SK-N-SH (cell line): ENCODE results near the gene PPFIBP2. TPM values are rescaled to one million over a fixed set of nuclear protein-coding genes. Genes with fewer than 3 reads are reported as not detected.

Experiments used
- CTCF ChIA-PET: fragments of 300-600, 350-600 bp; formaldehyde crosslinking; extraction: SDS; loops from one replicate; lab custom pipeline; 2021; lab: Yijun Ruan, JAX
- POLR2A ChIA-PET: fragments of 350-600 bp; sonication (Branson Sonifier 250); formaldehyde crosslinking; extraction: SDS; loops from one replicate; lab custom pipeline; 2020; ENCODE audit warnings: antibody characterized with exemption, inconsistent platforms; lab: Yijun Ruan, JAX
- DNase-seq: peaks from one replicate; pipeline ENCODE4 v3.0.0; 2012
- H2AFZ ChIP-seq: fragments of 200-600 bp; sonication (generic); 2 replicates; pipeline ENCODE4 v1.8.1; 2016; ENCODE audit warnings: antibody characterized with exemption, mild to moderate bottlenecking, low read depth
- H3F3A ChIP-seq: fragments of 200-600 bp; sonication (generic); replicated peaks from 2 replicates; pipeline ENCODE3; 2016; ENCODE audit warnings: antibody characterized with exemption, mild to moderate bottlenecking; ENCODE audit not compliant: insufficient read depth
- H3K27ac ChIP-seq, 2 experiments: fragments of 200-500 bp in 1 of 2; fragments of 200-600 bp in 1 of 2; sonication (Bioruptor generic) in 1 of 2; sonication (generic), shearing (Covaris generic) in 1 of 2; 2 replicates each; pipeline versions ENCODE4 v1.5.1 to v1.6.1; 2014 to 2016; ENCODE audit warnings: low read depth in 2 of 2, inconsistent platforms in 1 of 2, low read length in 1 of 2, mild to moderate bottlenecking in 1 of 2, mixed read lengths in 1 of 2
- H3K27me3 ChIP-seq: fragments of 200-600 bp; sonication (generic), shearing (Covaris generic); 2 replicates; pipeline ENCODE4 v1.6.1; 2016; ENCODE audit warnings: mixed run types; ENCODE audit not compliant: insufficient read depth
- H3K36me3 ChIP-seq, 2 experiments: fragments of 200-500 bp in 1 of 2; fragments of 200-600 bp in 1 of 2; sonication (Bioruptor generic) in 1 of 2; sonication (generic) in 1 of 2; replicated peaks in 1 of 2; 2 replicates each; pipeline versions ENCODE3 to v1.5.1; 2014 to 2016; ENCODE audit warnings: low read length in 1 of 2, mild to moderate bottlenecking in 1 of 2; ENCODE audit not compliant: insufficient read depth in 2 of 2, control insufficient read depth in 1 of 2
- H3K4me1 ChIP-seq, 2 experiments: fragments of 200-500 bp in 1 of 2; fragments of 200-600 bp in 1 of 2; sonication (Bioruptor generic) in 1 of 2; sonication (generic), shearing (Covaris generic) in 1 of 2; 2 replicates each; pipeline versions ENCODE4 v1.5.1 to v1.6.1; 2014 to 2016; ENCODE audit warnings: low read depth in 1 of 2, low read length in 1 of 2, mixed run types in 1 of 2; ENCODE audit not compliant: insufficient read depth in 2 of 2, control insufficient read depth in 1 of 2
- H3K4me2 ChIP-seq: fragments of 200-600 bp; sonication (generic), shearing (Covaris generic); 2 replicates; pipeline ENCODE4 v1.6.1; 2017; ENCODE audit warnings: mixed run types
- H3K4me3 ChIP-seq, 2 experiments: fragments of 200-500 bp in 1 of 2; fragments of 200-600 bp in 1 of 2; sonication (Bioruptor generic) in 1 of 2; sonication (generic), shearing (Covaris generic) in 1 of 2; 2 replicates each; pipeline versions ENCODE4 v1.5.1 to v1.8.1; 2014 to 2016; ENCODE audit warnings: low read depth in 2 of 2, inconsistent platforms in 1 of 2, low read length in 1 of 2, mild to moderate bottlenecking in 1 of 2, mixed read lengths in 1 of 2, moderate library complexity in 1 of 2
- H3K79me2 ChIP-seq: fragments of 200-600 bp; sonication (generic); 2 replicates; pipeline ENCODE4 v1.8.1; 2017; ENCODE audit warnings: mild to moderate bottlenecking; ENCODE audit not compliant: insufficient read depth
- H3K9ac ChIP-seq: fragments of 200-600 bp; sonication (generic); 2 replicates; pipeline ENCODE4 v1.6.1; 2017; ENCODE audit warnings: mixed run types
- H3K9me2 ChIP-seq: fragments of 200-600 bp; sonication (generic); 2 replicates; pipeline ENCODE4 v1.6.1; 2017; ENCODE audit warnings: mixed run types
- H3K9me3 ChIP-seq: fragments of 200-600 bp; sonication (generic); 2 replicates; pipeline ENCODE4 v1.6.1; 2017; ENCODE audit warnings: mixed run types, mild to moderate bottlenecking, moderate library complexity
- H4K20me1 ChIP-seq: fragments of 200-600 bp; sonication (generic); 2 replicates; pipeline ENCODE4 v1.6.1; 2017; ENCODE audit warnings: mild to moderate bottlenecking, mixed run types; ENCODE audit not compliant: insufficient read depth
- CHD2 ChIP-seq: fragments of 150-350 bp; IDR thresholded peaks from 2 replicates; pipeline ENCODE4 v1.6.1; 2018; ENCODE audit warnings: low read length; ENCODE audit not compliant: partially characterized antibody
- EZH2phosphoT487 ChIP-seq: fragments of 200-600 bp; sonication (generic); IDR thresholded peaks from 2 replicates; pipeline ENCODE4 v1.6.1; 2017; ENCODE audit warnings: low read depth, mixed run types, mild to moderate bottlenecking, antibody characterized with exemption, moderate library complexity, borderline replicate concordance
- FOSL2 ChIP-seq: IDR thresholded peaks from 2 replicates; pipeline ENCODE4 v1.4.0; 2012; ENCODE audit warnings: low read depth, mild to moderate bottlenecking, moderate library complexity, borderline replicate concordance
- FOXM1 ChIP-seq: IDR thresholded peaks from 2 replicates; pipeline ENCODE4 v1.4.0; 2012; ENCODE audit warnings: low read depth, mild to moderate bottlenecking
- GABPA ChIP-seq: IDR thresholded peaks from 2 replicates; pipeline ENCODE4 v1.4.0; 2012; ENCODE audit warnings: low read depth, mild to moderate bottlenecking
- GATA2 ChIP-seq: sonication (generic); formaldehyde crosslinking; IDR thresholded peaks from 2 replicates; pipeline ENCODE4 v1.5.0; 2020; ENCODE audit warnings: mild to moderate bottlenecking, missing genetic modification reagents
- JUND ChIP-seq: IDR thresholded peaks from 2 replicates; pipeline ENCODE4 v1.4.0; 2012
- NFIC ChIP-seq: IDR thresholded peaks from 2 replicates; pipeline ENCODE4 v1.4.0; 2012; ENCODE audit warnings: borderline replicate concordance
- NRF1 ChIP-seq: IDR thresholded peaks from 2 replicates; pipeline ENCODE4 v1.6.1; 2012; ENCODE audit warnings: low read depth, mild to moderate bottlenecking, low read length
- POLR2AphosphoS5 ChIP-seq: IDR thresholded peaks from 2 replicates; pipeline ENCODE4 v1.6.1; 2012; ENCODE audit warnings: low read depth, low read length
- RFX5 ChIP-seq: IDR thresholded peaks from 2 replicates; pipeline ENCODE4 v1.6.1; 2012; ENCODE audit warnings: mild to moderate bottlenecking, improper control_type of control experiment, low read length
- RXRA ChIP-seq: IDR thresholded peaks from 2 replicates; pipeline ENCODE4 v1.4.0; 2012; ENCODE audit warnings: low read depth, mild to moderate bottlenecking, borderline replicate concordance
- SMC3 ChIP-seq: IDR thresholded peaks from 2 replicates; pipeline ENCODE4 v1.6.1; 2012; ENCODE audit warnings: low read depth, low read length, improper control_type of control experiment
- TAF1 ChIP-seq: IDR thresholded peaks from 2 replicates; pipeline ENCODE4 v1.6.1; 2012; ENCODE audit warnings: low read depth, mild to moderate bottlenecking, low read length, moderate library complexity, borderline replicate concordance
- TCF12 ChIP-seq: IDR thresholded peaks from 2 replicates; pipeline ENCODE4 v1.4.0; 2012
- YY1 ChIP-seq: IDR thresholded peaks from 2 replicates; pipeline ENCODE4 v1.4.0; 2012; ENCODE audit warnings: low read depth, mild to moderate bottlenecking
- WGBS: methylation state at CpG from one replicate; pipeline ENCODE4 v1.1.6; 2017; ENCODE audit warnings: low lambda C conversion rate; 5-methylcytosine and 5-hydroxymethylcytosine counted together
- polyA plus RNA-seq, 3 experiments: library from polyadenylated mRNA; depleted of rRNA; stranded (reverse); fragments of >200 nt; gene quantifications; 2 replicates each; pipeline ENCODE4 v1.2.3, GENCODE V29; 2012
- TF ChIP-seq, protein P1 (sequence below): fragments of 150-350 bp; IDR thresholded peaks from 2 replicates; pipeline ENCODE4 v1.6.1; 2017; ENCODE audit warnings: antibody characterized with exemption, low read length, low read depth, borderline replicate concordance
- TF ChIP-seq, protein P2 (sequence below): IDR thresholded peaks from 2 replicates; pipeline ENCODE4 v1.4.0; 2012; ENCODE audit warnings: low read depth, borderline replicate concordance
- TF ChIP-seq, protein P3 (sequence below): IDR thresholded peaks from 2 replicates; pipeline ENCODE4 v1.6.1; 2012; ENCODE audit warnings: mild to moderate bottlenecking, low read depth, low read length, moderate library complexity

Gene PPFIBP2
- polyA plus RNA-seq, 1 of the 3 experiments (the other 2 are of a cell fraction), result 0.67 TPM

DNA sequence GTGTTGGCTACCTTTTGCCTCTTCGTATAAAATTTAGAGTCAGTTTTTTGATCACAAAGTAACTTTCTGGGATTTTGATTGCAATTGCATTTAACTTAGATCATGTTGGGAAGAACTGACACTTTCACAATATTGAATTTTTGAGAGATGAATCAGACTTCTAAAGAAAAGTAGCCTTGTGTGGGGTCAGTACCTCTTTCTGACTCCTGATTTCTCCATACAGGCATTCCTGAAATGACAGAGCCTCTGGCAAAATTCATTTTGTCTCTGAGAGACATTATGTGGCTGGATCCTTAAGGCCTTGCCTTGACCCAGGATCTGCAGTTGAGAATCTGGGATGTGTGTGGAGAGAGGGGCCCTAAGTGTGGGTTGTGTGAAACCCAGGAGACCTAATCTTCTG, 37.8 kb downstream of the PPFIBP2 start:
- no peak overlapping the region for H3K4me3 ChIP-seq
- no peaks in the 10 kb centered on the region for H3F3A ChIP-seq
- no peaks in the 10 kb centered on the region for H3K9me3 ChIP-seq
- no peaks in the 10 kb centered on the region for H3K36me3 ChIP-seq
- POLR2A ChIA-PET, result no interaction called here
- no peak overlapping the region for H3K9ac ChIP-seq
- no peak overlapping the region for H3K4me2 ChIP-seq
- H3K27me3 ChIP-seq, result no peaks in the 10 kb centered on the region
- no peaks in the 10 kb centered on the region for H3K79me2 ChIP-seq
- no peak overlapping the region for H2AFZ ChIP-seq
- DNase-seq, result no peak
- CTCF ChIA-PET, result interaction anchor here (5.0 to 5.4 kb wide), 2 partner anchors 20 to 115 kb away, joined by 23 to 35 read pairs; no protein-coding TSS in a partner anchor
- H3K27ac ChIP-seq, result no peak overlapping the region
- H4K20me1 ChIP-seq, result no peaks in the 10 kb centered on the region
- peaks cover 0 to 6% of the 10 kb centered on the region in 2 experiments; a peak in 1 of 4 replicates for H3K4me1 ChIP-seq
- TF ChIP-seq GABPA (no peak), CHD2 (no peak), FOXM1 (no peak), TCF12 (no peak), FOSL2 (no peak), GATA2 (CRISPR knock-in tag) (no peak)
- TF ChIP-seq, protein P1, sequence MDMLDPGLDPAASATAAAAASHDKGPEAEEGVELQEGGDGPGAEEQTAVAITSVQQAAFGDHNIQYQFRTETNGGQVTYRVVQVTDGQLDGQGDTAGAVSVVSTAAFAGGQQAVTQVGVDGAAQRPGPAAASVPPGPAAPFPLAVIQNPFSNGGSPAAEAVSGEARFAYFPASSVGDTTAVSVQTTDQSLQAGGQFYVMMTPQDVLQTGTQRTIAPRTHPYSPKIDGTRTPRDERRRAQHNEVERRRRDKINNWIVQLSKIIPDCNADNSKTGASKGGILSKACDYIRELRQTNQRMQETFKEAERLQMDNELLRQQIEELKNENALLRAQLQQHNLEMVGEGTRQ, result no peak
- TF ChIP-seq, protein P2, sequence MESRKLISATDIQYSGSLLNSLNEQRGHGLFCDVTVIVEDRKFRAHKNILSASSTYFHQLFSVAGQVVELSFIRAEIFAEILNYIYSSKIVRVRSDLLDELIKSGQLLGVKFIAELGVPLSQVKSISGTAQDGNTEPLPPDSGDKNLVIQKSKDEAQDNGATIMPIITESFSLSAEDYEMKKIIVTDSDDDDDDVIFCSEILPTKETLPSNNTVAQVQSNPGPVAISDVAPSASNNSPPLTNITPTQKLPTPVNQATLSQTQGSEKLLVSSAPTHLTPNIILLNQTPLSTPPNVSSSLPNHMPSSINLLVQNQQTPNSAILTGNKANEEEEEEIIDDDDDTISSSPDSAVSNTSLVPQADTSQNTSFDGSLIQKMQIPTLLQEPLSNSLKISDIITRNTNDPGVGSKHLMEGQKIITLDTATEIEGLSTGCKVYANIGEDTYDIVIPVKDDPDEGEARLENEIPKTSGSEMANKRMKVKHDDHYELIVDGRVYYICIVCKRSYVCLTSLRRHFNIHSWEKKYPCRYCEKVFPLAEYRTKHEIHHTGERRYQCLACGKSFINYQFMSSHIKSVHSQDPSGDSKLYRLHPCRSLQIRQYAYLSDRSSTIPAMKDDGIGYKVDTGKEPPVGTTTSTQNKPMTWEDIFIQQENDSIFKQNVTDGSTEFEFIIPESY, result no peak
- no peaks in the 10 kb centered on the region for H3K9me2 ChIP-seq
- 70% methylated on average over 1 of the region's 1 CpG for WGBS

DNA sequence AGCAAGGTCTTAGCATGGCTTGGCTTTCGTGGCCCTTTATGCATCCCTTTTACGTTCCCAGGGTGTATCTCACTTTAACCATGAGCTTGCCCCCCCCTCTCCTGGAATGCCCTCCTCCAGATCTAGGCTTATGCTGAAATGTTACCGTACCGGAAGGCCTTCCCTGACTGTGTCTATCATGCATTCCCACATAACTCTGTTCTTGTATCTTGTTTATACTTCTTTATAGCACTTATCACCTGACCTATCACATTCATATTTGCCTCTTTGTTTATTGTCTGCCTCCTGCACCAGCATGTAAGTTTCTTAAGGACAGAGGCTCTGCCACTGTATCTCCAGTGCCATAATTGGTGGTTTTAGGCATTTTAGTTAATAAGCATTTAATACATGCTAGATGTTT, 38.9 kb downstream of the PPFIBP2 start:
- TF ChIP-seq YY1 (no peak), TAF1 (no peak), JUND (no peak), SMC3 (no peak), EZH2phosphoT487 (no peak), NRF1 (no peak), POLR2AphosphoS5 (no peak), RFX5 (no peak), NFIC (no peak), RXRA (no peak)
- TF ChIP-seq, protein P3, sequence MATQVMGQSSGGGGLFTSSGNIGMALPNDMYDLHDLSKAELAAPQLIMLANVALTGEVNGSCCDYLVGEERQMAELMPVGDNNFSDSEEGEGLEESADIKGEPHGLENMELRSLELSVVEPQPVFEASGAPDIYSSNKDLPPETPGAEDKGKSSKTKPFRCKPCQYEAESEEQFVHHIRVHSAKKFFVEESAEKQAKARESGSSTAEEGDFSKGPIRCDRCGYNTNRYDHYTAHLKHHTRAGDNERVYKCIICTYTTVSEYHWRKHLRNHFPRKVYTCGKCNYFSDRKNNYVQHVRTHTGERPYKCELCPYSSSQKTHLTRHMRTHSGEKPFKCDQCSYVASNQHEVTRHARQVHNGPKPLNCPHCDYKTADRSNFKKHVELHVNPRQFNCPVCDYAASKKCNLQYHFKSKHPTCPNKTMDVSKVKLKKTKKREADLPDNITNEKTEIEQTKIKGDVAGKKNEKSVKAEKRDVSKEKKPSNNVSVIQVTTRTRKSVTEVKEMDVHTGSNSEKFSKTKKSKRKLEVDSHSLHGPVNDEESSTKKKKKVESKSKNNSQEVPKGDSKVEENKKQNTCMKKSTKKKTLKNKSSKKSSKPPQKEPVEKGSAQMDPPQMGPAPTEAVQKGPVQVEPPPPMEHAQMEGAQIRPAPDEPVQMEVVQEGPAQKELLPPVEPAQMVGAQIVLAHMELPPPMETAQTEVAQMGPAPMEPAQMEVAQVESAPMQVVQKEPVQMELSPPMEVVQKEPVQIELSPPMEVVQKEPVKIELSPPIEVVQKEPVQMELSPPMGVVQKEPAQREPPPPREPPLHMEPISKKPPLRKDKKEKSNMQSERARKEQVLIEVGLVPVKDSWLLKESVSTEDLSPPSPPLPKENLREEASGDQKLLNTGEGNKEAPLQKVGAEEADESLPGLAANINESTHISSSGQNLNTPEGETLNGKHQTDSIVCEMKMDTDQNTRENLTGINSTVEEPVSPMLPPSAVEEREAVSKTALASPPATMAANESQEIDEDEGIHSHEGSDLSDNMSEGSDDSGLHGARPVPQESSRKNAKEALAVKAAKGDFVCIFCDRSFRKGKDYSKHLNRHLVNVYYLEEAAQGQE, result no peak
- TF ChIP-seq, protein P2, result no peak
- H3K9me3 ChIP-seq, result no peaks in the 10 kb centered on the region
- H3K36me3 ChIP-seq, result no peaks in the 10 kb centered on the region
- H3K79me2 ChIP-seq, result no peaks in the 10 kb centered on the region
- H3F3A ChIP-seq, result no peaks in the 10 kb centered on the region
- H3K4me3 ChIP-seq, result no peak overlapping the region
- no peaks in the 10 kb centered on the region for H4K20me1 ChIP-seq
- CTCF ChIA-PET, result interaction anchor here (5.0 to 5.4 kb wide), 2 partner anchors 19 to 113 kb away, joined by 23 to 35 read pairs; no protein-coding TSS in a partner anchor
- peaks cover 0 to 6% of the 10 kb centered on the region in 2 experiments; a peak in 1 of 4 replicates for H3K4me1 ChIP-seq
- POLR2A ChIA-PET, result no interaction called here
- H3K27me3 ChIP-seq, result no peaks in the 10 kb centered on the region
- no peak overlapping the region for H3K4me2 ChIP-seq
- no peak for DNase-seq
- H3K9ac ChIP-seq, result no peak overlapping the region
- H3K9me2 ChIP-seq, result no peaks in the 10 kb centered on the region
- H2AFZ ChIP-seq, result no peak overlapping the region
- WGBS, result 67% methylated on average over 4 of the region's 4 CpGs
- no peak overlapping the region for H3K27ac ChIP-seq
